ENCODE data around the gene IRX5. TPM values are rescaled to one million over a fixed set of nuclear protein-coding genes. Genes with fewer than 3 reads are reported as not detected.

Gene IRX5
- total and polyA plus RNA-seq, 2 donors = 0.23 to 0.90 TPM

GRCh38 chr16:54946909-54947308 lies 16.2 kb downstream of the IRX5 start:
- Histone ChIP-seq H3K4me1 (ENCODE audit: insufficient read depth) (no peaks in the 10 kb centered on the region), H3K4me3 (ENCODE audit: low read depth, low read length) (no peak overlapping the region), H3K27ac (ENCODE audit: low read depth) (no peak overlapping the region), H3K36me3 (ENCODE audit: insufficient read depth) (no peaks in the 10 kb centered on the region)
- DNase-seq (ENCODE audit: extremely low spot score) = no peak
- WGBS = 67% methylated on average over 3 of the region's 3 CpGs

- H3K27ac ChIP-seq (ENCODE audit: low read depth) = no peak overlapping the region
- no peaks in the 10 kb centered on the region for H3K36me3 ChIP-seq (ENCODE audit: insufficient read depth)
- DNase-seq (ENCODE audit: extremely low spot score) = no peak
- H3K4me1 ChIP-seq (ENCODE audit: insufficient read depth) = no peaks in the 10 kb centered on the region
- no peak overlapping the region for H3K4me3 ChIP-seq (ENCODE audit: low read depth, low read length)
- 80% methylated on average over 3 of the region's 3 CpGs for WGBS
Measured at GRCh38 chr16:54947616-54948015, 17.0 kb downstream of the IRX5 start.

GRCh38 chr16:54952195-54952594 lies 21.5 kb downstream of the IRX5 start:
- 65% methylated on average over 4 of the region's 4 CpGs for WGBS

GRCh38 chr16:54953461-54953860 lies 22.8 kb downstream of the IRX5 start:
- H3K36me3 ChIP-seq (ENCODE audit: insufficient read depth) = no peaks in the 10 kb centered on the region
- 86% methylated on average over 3 of the region's 3 CpGs for WGBS
- no peaks in the 10 kb centered on the region for H3K4me1 ChIP-seq (ENCODE audit: insufficient read depth)
- no peak for DNase-seq (ENCODE audit: extremely low spot score)
- no peak overlapping the region for H3K27ac ChIP-seq (ENCODE audit: low read depth)
- H3K4me3 ChIP-seq (ENCODE audit: low read depth, low read length) = no peak overlapping the region

More at GRCh38 chr16:54952195-54952594, 21.5 kb downstream of the IRX5 start:
- H3K36me3 ChIP-seq (ENCODE audit: insufficient read depth) = no peaks in the 10 kb centered on the region
- DNase-seq (ENCODE audit: extremely low spot score) = no peak
- H3K27ac ChIP-seq (ENCODE audit: low read depth) = no peak overlapping the region
- no peaks in the 10 kb centered on the region for H3K4me1 ChIP-seq (ENCODE audit: insufficient read depth)
- H3K4me3 ChIP-seq (ENCODE audit: low read depth, low read length) = no peak overlapping the region

GRCh38 chr16:54954220-54954619 lies 23.6 kb downstream of the IRX5 start:
- H3K27ac ChIP-seq (ENCODE audit: low read depth) = no peak overlapping the region
- H3K4me1 ChIP-seq (ENCODE audit: insufficient read depth) = no peaks in the 10 kb centered on the region
- 56% methylated on average over 3 of the region's 3 CpGs for WGBS
- no peak overlapping the region for H3K4me3 ChIP-seq (ENCODE audit: low read depth, low read length)
- no peaks in the 10 kb centered on the region for H3K36me3 ChIP-seq (ENCODE audit: insufficient read depth)
- no peak for DNase-seq (ENCODE audit: extremely low spot score)

GRCh38 chr16:54955757-54956156 lies 25.1 kb downstream of the IRX5 start:
- H3K27ac ChIP-seq (ENCODE audit: low read depth) = no peak overlapping the region
- H3K4me3 ChIP-seq (ENCODE audit: low read depth, low read length) = no peak overlapping the region
- no peak for DNase-seq (ENCODE audit: extremely low spot score)
- no peaks in the 10 kb centered on the region for H3K4me1 ChIP-seq (ENCODE audit: insufficient read depth)
- H3K36me3 ChIP-seq (ENCODE audit: insufficient read depth) = no peaks in the 10 kb centered on the region

- no peak overlapping the region for H3K27ac ChIP-seq (ENCODE audit: low read depth)
- DNase-seq (ENCODE audit: extremely low spot score) = no peak
- 80% methylated on average over 2 of the region's 2 CpGs for WGBS
- H3K4me1 ChIP-seq (ENCODE audit: insufficient read depth) = no peaks in the 10 kb centered on the region
- H3K4me3 ChIP-seq (ENCODE audit: low read depth, low read length) = no peak overlapping the region
- H3K36me3 ChIP-seq (ENCODE audit: insufficient read depth) = no peaks in the 10 kb centered on the region
Measured at GRCh38 chr16:54957403-54958166, 26.9 kb downstream of the IRX5 start.

- Histone ChIP-seq H3K4me3 (ENCODE audit: low read depth, low read length) (no peak overlapping the region), H3K4me1 (ENCODE audit: insufficient read depth) (no peaks in the 10 kb centered on the region), H3K27ac (ENCODE audit: low read depth) (no peak overlapping the region), H3K36me3 (ENCODE audit: insufficient read depth) (no peaks in the 10 kb centered on the region)
- no peak for DNase-seq (ENCODE audit: extremely low spot score)
- WGBS = 71% methylated on average over 2 of the region's 2 CpGs
Measured at GRCh38 chr16:54962045-54962444, 31.4 kb downstream of the IRX5 start.

GRCh38 chr16:54964239-54964638 lies 33.6 kb downstream of the IRX5 start:
- no peaks in the 10 kb centered on the region for H3K4me1 ChIP-seq (ENCODE audit: insufficient read depth)
- no peak overlapping the region for H3K4me3 ChIP-seq (ENCODE audit: low read depth, low read length)
- H3K27ac ChIP-seq (ENCODE audit: low read depth) = no peak overlapping the region
- no peaks in the 10 kb centered on the region for H3K36me3 ChIP-seq (ENCODE audit: insufficient read depth)
- 90% methylated on average over 5 of the region's 5 CpGs for WGBS
- DNase-seq (ENCODE audit: extremely low spot score) = no peak

- 48% methylated on average over 2 of the region's 2 CpGs for WGBS
- H3K36me3 ChIP-seq (ENCODE audit: insufficient read depth) = no peaks in the 10 kb centered on the region
- H3K27ac ChIP-seq (ENCODE audit: low read depth) = no peak overlapping the region
- H3K4me1 ChIP-seq (ENCODE audit: insufficient read depth) = no peaks in the 10 kb centered on the region
- H3K4me3 ChIP-seq (ENCODE audit: low read depth, low read length) = no peak overlapping the region
- DNase-seq (ENCODE audit: extremely low spot score) = no peak
Measured at GRCh38 chr16:54965464-54965863, 34.8 kb downstream of the IRX5 start.

GRCh38 chr16:54968011-54968410 lies 37.3 kb downstream of the IRX5 start:
- no peaks in the 10 kb centered on the region for H3K4me1 ChIP-seq (ENCODE audit: insufficient read depth)
- no peak overlapping the region for H3K27ac ChIP-seq (ENCODE audit: low read depth)
- H3K4me3 ChIP-seq (ENCODE audit: low read depth, low read length) = no peak overlapping the region
- no peaks in the 10 kb centered on the region for H3K36me3 ChIP-seq (ENCODE audit: insufficient read depth)
- no peak for DNase-seq (ENCODE audit: extremely low spot score)

- WGBS = 81% methylated on average over 6 of the region's 6 CpGs
- no peak for DNase-seq (ENCODE audit: extremely low spot score)
- Histone ChIP-seq H3K4me3 (ENCODE audit: low read depth, low read length) (no peak overlapping the region), H3K27ac (ENCODE audit: low read depth) (no peak overlapping the region), H3K36me3 (ENCODE audit: insufficient read depth) (no peaks in the 10 kb centered on the region), H3K4me1 (ENCODE audit: insufficient read depth) (no peaks in the 10 kb centered on the region)
Measured at GRCh38 chr16:54968784-54969183, 38.1 kb downstream of the IRX5 start.

GRCh38 chr16:54970016-54970415 lies 39.4 kb downstream of the IRX5 start:
- no peak overlapping the region for H3K4me3 ChIP-seq (ENCODE audit: low read depth, low read length)
- DNase-seq (ENCODE audit: extremely low spot score) = no peak
- 87% methylated on average over 5 of the region's 5 CpGs for WGBS
- H3K4me1 ChIP-seq (ENCODE audit: insufficient read depth) = no peaks in the 10 kb centered on the region
- no peaks in the 10 kb centered on the region for H3K36me3 ChIP-seq (ENCODE audit: insufficient read depth)
- no peak overlapping the region for H3K27ac ChIP-seq (ENCODE audit: low read depth)

GRCh38 chr16:54974367-54974766 lies 43.7 kb downstream of the IRX5 start:
- WGBS = 51% methylated on average over 5 of the region's 5 CpGs
- H3K4me3 ChIP-seq (ENCODE audit: low read depth, low read length) = no peak overlapping the region
- DNase-seq (ENCODE audit: extremely low spot score) = no peak
- no peaks in the 10 kb centered on the region for H3K4me1 ChIP-seq (ENCODE audit: insufficient read depth)
- H3K36me3 ChIP-seq (ENCODE audit: insufficient read depth) = no peaks in the 10 kb centered on the region
- H3K27ac ChIP-seq (ENCODE audit: low read depth) = no peak overlapping the region

Data from urinary bladder (tissue), 4 donors.